ENCODE measurements around the gene CHD5. TPM values are rescaled to one million over a fixed set of nuclear protein-coding genes. Genes with fewer than 3 reads are reported as not detected.

CHD5 gene
- total RNA-seq, 4 donors from 2014 or later: 0.19 to 0.24 (median 0.19) TPM; not detected in 1

- no peak for TF ChIP-seq CTCF (IDR thresholded peaks at IDR 0.05)
- no peak for ATAC-seq (ENCODE audit: low FRiP score)
- no peak for DNase-seq (ENCODE audit: low spot score)
These were observed 95.2 kb downstream of the CHD5 start for GRCh38 chr1:6084781-6085495.

GRCh38 chr1:6083801-6084446, 96.2 kb downstream of the CHD5 start:
- DNase-seq (ENCODE audit: low spot score) (no peak), ATAC-seq (ENCODE audit: low FRiP score) (no peak)
- TF ChIP-seq CTCF (IDR thresholded peaks at IDR 0.05): no peak

GRCh38 chr1:6083385-6083784, 96.7 kb downstream of the CHD5 start:
- ATAC-seq (ENCODE audit: low FRiP score) (no peak), DNase-seq (ENCODE audit: low spot score) (no peak)
- no peak for TF ChIP-seq CTCF (IDR thresholded peaks at IDR 0.05)

GRCh38 chr1:6082430-6082971, 97.6 kb downstream of the CHD5 start:
- peak; percentile 31 for ATAC-seq (ENCODE audit: low FRiP score)
- no peak for TF ChIP-seq CTCF (IDR thresholded peaks at IDR 0.05)

GRCh38 chr1:6081901-6082300, 98.2 kb downstream of the CHD5 start:
- ATAC-seq (ENCODE audit: low FRiP score) (no peak), DNase-seq (ENCODE audit: low spot score) (no peak)
- no peak for TF ChIP-seq CTCF (IDR thresholded peaks at IDR 0.05)

More at GRCh38 chr1:6082430-6082971, 97.6 kb downstream of the CHD5 start:
- no peak for DNase-seq (ENCODE audit: low spot score)

- no peak for ATAC-seq (ENCODE audit: low FRiP score)
- no peak for TF ChIP-seq CTCF (IDR thresholded peaks at IDR 0.05)
- no peak for DNase-seq (ENCODE audit: low spot score)
These were observed 99.7 kb downstream of the CHD5 start for GRCh38 chr1:6080469-6080868.
